HL-60 (cell line): Measurements from ENCODE around the gene DCPS.

ENCODE experiments used
- DNase-seq, 2 experiments: peaks; one replicate each; pipeline ENCODE4 v3.0.0-alpha.2; 2010 to 2020; ENCODE audit warnings: low read depth in 1 of 2, low spot score in 1 of 2
- H3K27ac ChIP-seq: fragments of 250-450 bp; sonication (Bioruptor Pico); replicated peaks from 2 replicates; pipeline ENCODE4 v1.5.1; 2020; ENCODE audit warnings: mild to moderate bottlenecking, moderate library complexity
- H3K27me3 ChIP-seq: fragments of 250-450 bp; sonication (Bioruptor Pico); 2 replicates; pipeline ENCODE4 v1.5.1; 2021; ENCODE audit warnings: mild to moderate bottlenecking, moderate library complexity; ENCODE audit not compliant: insufficient read depth, poor library complexity, severe bottlenecking
- H3K4me3 ChIP-seq: replicated peaks from 2 replicates; pipeline ENCODE4 v1.5.1; 2011; ENCODE audit warnings: mild to moderate bottlenecking, control low read depth, low read length; ENCODE audit not compliant: insufficient read depth
- GABPA ChIP-seq: IDR thresholded peaks from 2 replicates; pipeline ENCODE4 v1.6.1; 2012; ENCODE audit warnings: low read depth
- POLR2AphosphoS5 ChIP-seq: IDR thresholded peaks from 2 replicates; pipeline ENCODE4 v1.6.1; 2012; ENCODE audit warnings: low read depth
- SPI1 ChIP-seq: IDR thresholded peaks from 2 replicates; pipeline ENCODE4 v1.6.1; 2012; ENCODE audit warnings: low read depth, mild to moderate bottlenecking, borderline replicate concordance
- TF ChIP-seq, protein P1 (sequence below): IDR thresholded peaks from one replicate; pipeline ENCODE4 v1.5.1; 2011; ENCODE audit warnings: low read length, control low read depth, inconsistent platforms; ENCODE audit not compliant: insufficient read depth
- TF ChIP-seq, protein P2 (sequence below): IDR thresholded peaks from 2 replicates; pipeline ENCODE4 v1.6.1; 2012; ENCODE audit warnings: low read depth; ENCODE audit not compliant: insufficient replicate concordance

Gene DCPS

DNA sequence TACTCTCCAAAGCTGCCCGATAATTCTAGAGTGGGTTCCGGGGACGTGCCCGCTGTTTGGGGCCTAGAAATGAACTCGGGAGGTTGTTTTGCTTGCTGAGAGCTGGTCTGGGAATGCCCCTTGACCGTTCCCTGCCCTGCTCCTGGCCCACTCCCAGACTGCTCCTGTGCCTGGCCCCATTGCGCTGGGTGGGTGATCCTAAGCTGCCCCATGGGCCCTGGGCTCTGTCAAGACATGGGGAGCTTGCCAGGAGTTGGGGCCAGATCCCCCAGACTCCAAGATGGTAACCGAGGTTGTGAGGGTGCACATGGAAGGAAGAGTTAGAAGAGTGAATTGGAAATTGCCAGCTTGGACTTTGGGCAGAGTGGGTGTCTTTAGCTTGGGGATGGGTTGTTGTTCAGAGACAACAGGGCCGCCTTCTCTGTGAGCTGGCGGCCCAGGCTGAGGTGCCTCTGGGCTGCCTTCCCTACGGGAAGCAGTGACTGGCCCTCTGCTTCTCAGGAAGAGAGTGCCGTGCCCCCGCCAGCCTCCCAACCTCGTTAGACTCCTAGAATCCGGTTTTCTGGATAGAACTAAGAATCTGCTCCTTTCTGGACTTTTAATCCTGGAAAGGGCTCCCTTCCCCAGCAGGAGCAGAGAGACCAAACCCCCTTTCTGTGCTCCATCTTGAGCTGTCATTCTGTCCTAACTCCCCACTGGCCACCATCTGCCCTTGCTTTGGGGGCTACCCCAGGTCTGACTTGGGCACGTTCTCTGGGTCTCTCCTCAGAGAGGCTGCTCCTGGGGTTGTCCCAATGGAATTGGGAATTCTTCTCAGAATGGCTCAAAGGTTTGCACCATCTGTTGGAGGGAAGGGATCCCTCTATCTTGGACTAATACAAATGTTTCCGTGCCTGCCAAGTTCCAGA lies 53.4 kb downstream of the DCPS start:
- DNase-seq, result no peak
- peak overlapping the region; percentile 83 for H3K27ac ChIP-seq
- TF ChIP-seq GABPA (no peak), POLR2AphosphoS5 (peak; percentile 38; the same call in 1 of the 2 replicates)
- H3K27me3 ChIP-seq, result no peaks in the 10 kb centered on the region
- peak overlapping the region; percentile 83 for H3K4me3 ChIP-seq

DNA sequence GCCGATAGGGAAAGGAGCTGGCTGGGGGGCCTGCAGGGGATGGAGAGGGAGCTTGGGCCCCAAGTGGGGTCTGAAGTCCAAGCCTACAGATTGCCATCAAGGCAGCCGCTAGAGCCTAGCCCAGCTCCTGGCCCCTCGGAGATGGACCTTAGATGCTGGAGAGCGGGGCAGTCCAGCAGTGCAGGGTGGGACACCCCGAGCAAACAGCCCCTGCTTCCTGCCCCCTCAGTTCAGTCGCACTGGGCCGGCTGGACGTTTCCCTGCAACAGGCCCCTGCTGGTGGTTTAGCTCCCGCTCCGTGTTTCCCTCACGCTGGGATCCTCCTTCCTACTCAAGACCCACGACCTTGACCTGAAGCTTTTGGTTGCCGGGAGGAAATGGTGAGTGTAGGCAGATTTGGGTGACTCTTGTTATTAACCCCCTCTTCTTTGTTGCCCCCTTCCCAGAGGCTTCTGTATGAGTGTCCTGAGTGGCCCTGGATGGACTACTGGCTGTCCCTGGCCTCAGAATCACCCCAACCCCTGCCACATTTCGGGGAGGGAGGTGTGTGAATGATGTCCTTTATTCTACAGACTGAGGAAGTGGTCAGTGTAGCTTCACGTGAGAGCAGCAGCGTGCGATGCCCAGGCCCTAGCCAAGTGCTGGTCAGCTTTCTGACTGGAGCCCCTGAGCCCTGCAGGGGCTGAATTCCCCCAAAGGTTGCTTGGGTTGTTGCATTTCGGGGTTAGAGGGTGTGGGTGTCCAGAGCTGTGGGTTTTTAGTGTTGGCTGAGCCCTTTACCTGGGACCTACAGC lies 54.3 kb downstream of the DCPS start:
- Histone ChIP-seq H3K27ac (peak overlapping the region; percentile 83), H3K27me3 (no peaks in the 10 kb centered on the region), H3K4me3 (peak overlapping the region; percentile 83)
- TF ChIP-seq, protein P1, sequence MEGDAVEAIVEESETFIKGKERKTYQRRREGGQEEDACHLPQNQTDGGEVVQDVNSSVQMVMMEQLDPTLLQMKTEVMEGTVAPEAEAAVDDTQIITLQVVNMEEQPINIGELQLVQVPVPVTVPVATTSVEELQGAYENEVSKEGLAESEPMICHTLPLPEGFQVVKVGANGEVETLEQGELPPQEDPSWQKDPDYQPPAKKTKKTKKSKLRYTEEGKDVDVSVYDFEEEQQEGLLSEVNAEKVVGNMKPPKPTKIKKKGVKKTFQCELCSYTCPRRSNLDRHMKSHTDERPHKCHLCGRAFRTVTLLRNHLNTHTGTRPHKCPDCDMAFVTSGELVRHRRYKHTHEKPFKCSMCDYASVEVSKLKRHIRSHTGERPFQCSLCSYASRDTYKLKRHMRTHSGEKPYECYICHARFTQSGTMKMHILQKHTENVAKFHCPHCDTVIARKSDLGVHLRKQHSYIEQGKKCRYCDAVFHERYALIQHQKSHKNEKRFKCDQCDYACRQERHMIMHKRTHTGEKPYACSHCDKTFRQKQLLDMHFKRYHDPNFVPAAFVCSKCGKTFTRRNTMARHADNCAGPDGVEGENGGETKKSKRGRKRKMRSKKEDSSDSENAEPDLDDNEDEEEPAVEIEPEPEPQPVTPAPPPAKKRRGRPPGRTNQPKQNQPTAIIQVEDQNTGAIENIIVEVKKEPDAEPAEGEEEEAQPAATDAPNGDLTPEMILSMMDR, result no peak
- TF ChIP-seq SPI1, result peak; percentile 41; the same call in 1 of the 2 replicates
- no peak for DNase-seq

DNA sequence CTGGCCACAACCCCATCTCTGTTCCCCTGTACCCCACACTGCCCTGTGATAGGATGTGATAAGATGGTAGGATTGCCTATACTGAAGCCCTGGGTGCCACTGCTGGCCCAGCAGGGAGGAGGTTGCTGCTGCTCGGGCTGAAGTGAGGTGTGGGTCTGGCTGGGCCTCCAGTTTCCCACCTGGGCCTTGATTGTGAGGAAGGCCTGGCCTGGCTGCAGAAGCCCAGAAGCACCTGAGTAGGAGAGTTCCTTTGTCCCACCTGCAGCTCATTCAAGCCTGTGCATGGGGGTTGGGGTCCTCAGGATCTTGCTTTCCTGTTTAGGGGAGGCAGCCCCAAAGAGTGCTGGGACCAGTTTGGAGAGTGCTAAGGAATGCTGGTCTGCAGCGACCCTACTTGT lies 54.9 kb downstream of the DCPS start:
- TF ChIP-seq GABPA, result no peak
- TF ChIP-seq, protein P1, result no peak
- TF ChIP-seq SPI1, result no peak
- TF ChIP-seq POLR2AphosphoS5, result no peak
- TF ChIP-seq, protein P2, sequence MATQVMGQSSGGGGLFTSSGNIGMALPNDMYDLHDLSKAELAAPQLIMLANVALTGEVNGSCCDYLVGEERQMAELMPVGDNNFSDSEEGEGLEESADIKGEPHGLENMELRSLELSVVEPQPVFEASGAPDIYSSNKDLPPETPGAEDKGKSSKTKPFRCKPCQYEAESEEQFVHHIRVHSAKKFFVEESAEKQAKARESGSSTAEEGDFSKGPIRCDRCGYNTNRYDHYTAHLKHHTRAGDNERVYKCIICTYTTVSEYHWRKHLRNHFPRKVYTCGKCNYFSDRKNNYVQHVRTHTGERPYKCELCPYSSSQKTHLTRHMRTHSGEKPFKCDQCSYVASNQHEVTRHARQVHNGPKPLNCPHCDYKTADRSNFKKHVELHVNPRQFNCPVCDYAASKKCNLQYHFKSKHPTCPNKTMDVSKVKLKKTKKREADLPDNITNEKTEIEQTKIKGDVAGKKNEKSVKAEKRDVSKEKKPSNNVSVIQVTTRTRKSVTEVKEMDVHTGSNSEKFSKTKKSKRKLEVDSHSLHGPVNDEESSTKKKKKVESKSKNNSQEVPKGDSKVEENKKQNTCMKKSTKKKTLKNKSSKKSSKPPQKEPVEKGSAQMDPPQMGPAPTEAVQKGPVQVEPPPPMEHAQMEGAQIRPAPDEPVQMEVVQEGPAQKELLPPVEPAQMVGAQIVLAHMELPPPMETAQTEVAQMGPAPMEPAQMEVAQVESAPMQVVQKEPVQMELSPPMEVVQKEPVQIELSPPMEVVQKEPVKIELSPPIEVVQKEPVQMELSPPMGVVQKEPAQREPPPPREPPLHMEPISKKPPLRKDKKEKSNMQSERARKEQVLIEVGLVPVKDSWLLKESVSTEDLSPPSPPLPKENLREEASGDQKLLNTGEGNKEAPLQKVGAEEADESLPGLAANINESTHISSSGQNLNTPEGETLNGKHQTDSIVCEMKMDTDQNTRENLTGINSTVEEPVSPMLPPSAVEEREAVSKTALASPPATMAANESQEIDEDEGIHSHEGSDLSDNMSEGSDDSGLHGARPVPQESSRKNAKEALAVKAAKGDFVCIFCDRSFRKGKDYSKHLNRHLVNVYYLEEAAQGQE, result no peak
- no peaks in the 10 kb centered on the region for H3K27me3 ChIP-seq
- peak overlapping the region; percentile 83 for H3K27ac ChIP-seq
- DNase-seq, result no peak
- H3K4me3 ChIP-seq, result peak overlapping the region; percentile 83; the same call in 1 of the 2 replicates

DNA sequence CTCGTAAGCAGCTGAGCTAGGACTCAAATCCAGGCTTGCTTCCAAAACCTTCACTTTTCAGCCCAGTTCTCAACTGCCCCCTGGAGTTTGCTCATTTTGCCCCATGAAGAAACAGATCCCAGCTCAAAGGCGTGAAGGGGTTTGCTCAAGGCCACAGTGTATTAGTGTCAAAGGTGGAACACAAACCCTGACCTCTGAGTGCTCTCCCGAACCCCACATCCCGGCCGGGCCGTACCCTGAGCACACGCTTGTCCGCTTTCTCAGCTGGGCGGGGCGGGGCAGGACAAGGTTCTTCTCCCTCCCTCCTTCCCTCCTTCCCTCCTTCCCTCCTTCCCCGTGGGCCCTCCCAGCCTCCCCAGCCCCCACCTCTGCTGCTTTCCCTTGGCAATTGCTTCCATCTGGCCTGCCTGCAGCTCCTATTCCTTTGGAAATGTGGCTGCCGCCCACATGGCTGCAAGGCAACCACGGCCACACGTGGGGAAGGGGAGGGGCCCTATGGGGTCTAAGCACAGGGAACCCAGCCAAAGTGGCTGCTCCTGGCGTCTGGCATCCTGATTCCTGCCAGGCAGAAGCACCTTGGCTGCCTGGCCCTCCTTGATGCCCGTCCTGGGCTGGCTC lies 55.7 kb downstream of the DCPS start:
- no peaks in the 10 kb centered on the region for H3K27me3 ChIP-seq
- H3K4me3 ChIP-seq, result no peak overlapping the region
- peak overlapping the region; percentile 83 for H3K27ac ChIP-seq
- TF ChIP-seq POLR2AphosphoS5, result peak; percentile 31; the same call in 1 of the 2 replicates
- TF ChIP-seq, protein P2, result no peak
- no peak for DNase-seq
